Right cardiac atrium (tissue), 5 donors: ENCODE measurements around the gene CHN1. TPM values are rescaled to one million over a fixed set of nuclear protein-coding genes. Genes with fewer than 3 reads are reported as not detected.

ENCODE experiments used
- ATAC-seq, 2 donors: fragments of 200-7000 bp; cut with Tn5 transposase; one replicate each; pipeline versions ENCODE4 v1.8.0 to v1.9.1; 2020; ENCODE audit warnings: moderate library complexity in 2 of 2, mild to moderate bottlenecking in 1 of 2
- DNase-seq, 3 donors: peaks; one replicate each; pipeline ENCODE4 v3.0.0-alpha.2; 2020
- H3K27ac ChIP-seq: one replicate; pipeline ENCODE4 v1.5.1; 2013; ENCODE audit warnings: mild to moderate bottlenecking, low read length, control low read depth, moderate library complexity
- H3K27me3 ChIP-seq: one replicate; pipeline ENCODE4 v1.6.1; 2013; ENCODE audit not compliant: control insufficient read depth, insufficient read depth
- H3K4me1 ChIP-seq: one replicate; pipeline ENCODE4 v1.6.1; 2013; ENCODE audit warnings: low read length; ENCODE audit not compliant: control insufficient read depth, insufficient read depth
- H3K4me3 ChIP-seq: one replicate; pipeline ENCODE4 v1.5.1; 2013; ENCODE audit warnings: low read length, control low read depth
- H3K9me3 ChIP-seq: one replicate; pipeline ENCODE4 v1.6.1; 2013; ENCODE audit warnings: low read length; ENCODE audit not compliant: control insufficient read depth
- WGBS: extraction: QIAGEN DNeasy Blood & Tissue Kit; methylation state at CpG from one replicate; pipeline ENCODE4 v1.1.7; 2013; 5-methylcytosine and 5-hydroxymethylcytosine counted together
- intact Hi-C, 4 donors: fragments of 100-400 bp; cut with DNase I; formaldehyde crosslinking; loops; one replicate each; pipeline versions ENCODE4 v1.11.0 to v1.14.0; 2022 to 2023
- polyA plus RNA-seq: library from polyadenylated mRNA; stranded (reverse); fragments of 200-250 nt; gene quantifications from one replicate; pipeline ENCODE4 v1.2.3, GENCODE V29; 2013
- total RNA-seq, 4 donors: library from RNA; stranded (reverse); fragmentation: NEBNext Ultra II Directional; extraction: Animal tissue kit (Norgen Biotek cat#: 25700); gene quantifications; one replicate each; pipeline ENCODE4 v1.2.1, GENCODE V29; 2021
- donor health status: healthy with polysubstance abuse.
- donor health status: DM: no; HTN: yes; CAD: no.
- donor health status: DM: no; HTN: no; CAD: no.
- donor health status: DM: no; HTN: yes; CAD: no; lungs with severe emphysema.
- donor health status: DM: yes; HTN: yes; CAD: no.

Gene CHN1
- total and polyA plus RNA-seq, 5 donors = 5.3 to 8.9 (median 7.8) TPM

GRCh38 chr2:174997110-174997509 is 8.1 kb downstream of the CHN1 start:
- intact Hi-C loops = no loop called here
- DNase-seq (no peak), ATAC-seq (no peak)
- Histone ChIP-seq H3K4me3 (no peak overlapping the region), H3K4me1 (no peaks in the 10 kb centered on the region), H3K27me3 (no peaks in the 10 kb centered on the region), H3K27ac (no peak overlapping the region), H3K9me3 (no peaks in the 10 kb centered on the region)
- 54% methylated on average over 3 of the region's 3 CpGs for WGBS

GRCh38 chr2:174996622-174997021 is 8.6 kb downstream of the CHN1 start:
- Histone ChIP-seq H3K4me3 (no peak overlapping the region), H3K4me1 (no peaks in the 10 kb centered on the region), H3K27me3 (no peaks in the 10 kb centered on the region), H3K27ac (no peak overlapping the region), H3K9me3 (no peaks in the 10 kb centered on the region)
- no peak for ATAC-seq
- DNase-seq = no peak
- intact Hi-C loops = no loop called here
- 97% methylated on average over 2 of the region's 2 CpGs for WGBS

GRCh38 chr2:174994381-174994780 is 10.8 kb downstream of the CHN1 start:
- Histone ChIP-seq H3K9me3 (no peaks in the 10 kb centered on the region), H3K4me3 (no peak overlapping the region), H3K27me3 (no peaks in the 10 kb centered on the region), H3K4me1 (no peaks in the 10 kb centered on the region), H3K27ac (no peak overlapping the region)
- DNase-seq (no peak), ATAC-seq (no peak)
- intact Hi-C loops = loop anchor here in 1 of 4 donors (5.0 kb wide), 1 partner anchor 222 kb away; no protein-coding TSS in a partner anchor
- 96% methylated on average over 5 of the region's 5 CpGs for WGBS

GRCh38 chr2:174992886-174993285 is 12.3 kb downstream of the CHN1 start:
- no peaks in the 10 kb centered on the region for H3K27me3 ChIP-seq
- no peak overlapping the region for H3K27ac ChIP-seq
- intact Hi-C loops = loop anchor here in 1 of 4 donors (5.0 kb wide), 1 partner anchor 221 kb away; no protein-coding TSS in a partner anchor
- WGBS = 90% methylated on average over 1 of the region's 1 CpG
- H3K4me3 ChIP-seq = no peak overlapping the region
- H3K4me1 ChIP-seq = no peaks in the 10 kb centered on the region
- H3K9me3 ChIP-seq = no peaks in the 10 kb centered on the region
- DNase-seq (no peak), ATAC-seq (no peak)

GRCh38 chr2:174985614-174986013 is 19.6 kb downstream of the CHN1 start:
- Histone ChIP-seq H3K4me1 (no peaks in the 10 kb centered on the region), H3K4me3 (peak overlapping the region; percentile 25), H3K27ac (no peak overlapping the region), H3K9me3 (no peaks in the 10 kb centered on the region), H3K27me3 (no peaks in the 10 kb centered on the region)
- WGBS = 62% methylated on average over 2 of the region's 2 CpGs
- DNase-seq (no peak), ATAC-seq (no peak)
- intact Hi-C loops = loop anchor here in 2 of 4 donors (2.0 to 5.0 kb wide), 2 partner anchors 213 to 215 kb away; no protein-coding TSS in a partner anchor

GRCh38 chr2:174984561-174984960 is 20.6 kb downstream of the CHN1 start:
- WGBS = 83% methylated on average over 4 of the region's 4 CpGs
- no peaks in the 10 kb centered on the region for H3K27me3 ChIP-seq
- H3K4me1 ChIP-seq = no peaks in the 10 kb centered on the region
- no peak overlapping the region for H3K27ac ChIP-seq
- H3K9me3 ChIP-seq = no peaks in the 10 kb centered on the region
- DNase-seq (no peak), ATAC-seq (no peak)
- no peak overlapping the region for H3K4me3 ChIP-seq
- intact Hi-C loops = no loop called here

- H3K4me3 ChIP-seq = no peak overlapping the region
- intact Hi-C loops = no loop called here
- DNase-seq (no peak), ATAC-seq (no peak)
- H3K27ac ChIP-seq = no peak overlapping the region
- no peaks in the 10 kb centered on the region for H3K27me3 ChIP-seq
- H3K4me1 ChIP-seq = no peaks in the 10 kb centered on the region
- WGBS = 90% methylated on average over 2 of the region's 2 CpGs
- no peaks in the 10 kb centered on the region for H3K9me3 ChIP-seq
Observed at GRCh38 chr2:174981331-174981730, 23.9 kb downstream of the CHN1 start.

- no peak overlapping the region for H3K4me3 ChIP-seq
- no peaks in the 10 kb centered on the region for H3K9me3 ChIP-seq
- ATAC-seq (no peak), DNase-seq (no peak)
- 65% methylated on average over 1 of the region's 1 CpG for WGBS
- intact Hi-C loops = loop anchor here in 1 of 4 donors (10.0 kb wide), 1 partner anchor 75 kb away; no protein-coding TSS in a partner anchor
- H3K4me1 ChIP-seq = no peaks in the 10 kb centered on the region
- no peaks in the 10 kb centered on the region for H3K27me3 ChIP-seq
- no peak overlapping the region for H3K27ac ChIP-seq
Observed at GRCh38 chr2:174979996-174980395, 25.2 kb downstream of the CHN1 start.

GRCh38 chr2:174977364-174977763 is 27.8 kb downstream of the CHN1 start:
- no peaks in the 10 kb centered on the region for H3K9me3 ChIP-seq
- H3K4me3 ChIP-seq = no peak overlapping the region
- H3K27ac ChIP-seq = no peak overlapping the region
- intact Hi-C loops = loop anchor here in 1 of 4 donors (10.0 kb wide), 1 partner anchor 73 kb away; no protein-coding TSS in a partner anchor
- no peaks in the 10 kb centered on the region for H3K4me1 ChIP-seq
- ATAC-seq = no peak
- no peaks in the 10 kb centered on the region for H3K27me3 ChIP-seq
- no peak for DNase-seq
- WGBS = 95% methylated on average over 2 of the region's 2 CpGs

GRCh38 chr2:174974131-174974530 is 31.1 kb downstream of the CHN1 start:
- DNase-seq (no peak), ATAC-seq (no peak)
- intact Hi-C loops = loop anchor here in 1 of 4 donors (10.0 kb wide), 1 partner anchor 69 kb away; no protein-coding TSS in a partner anchor
- H3K27ac ChIP-seq = no peak overlapping the region
- no peaks in the 10 kb centered on the region for H3K27me3 ChIP-seq
- no peaks in the 10 kb centered on the region for H3K9me3 ChIP-seq
- WGBS = 94% methylated on average over 4 of the region's 4 CpGs
- no peak overlapping the region for H3K4me3 ChIP-seq
- peaks cover 2% of the 10 kb centered on the region for H3K4me1 ChIP-seq

- Histone ChIP-seq H3K27me3 (no peaks in the 10 kb centered on the region), H3K27ac (no peak overlapping the region), H3K4me1 (peaks cover 2% of the 10 kb centered on the region), H3K9me3 (no peaks in the 10 kb centered on the region), H3K4me3 (no peak overlapping the region)
- ATAC-seq (no peak), DNase-seq (no peak)
- intact Hi-C loops = loop anchor here in 1 of 4 donors (10.0 kb wide), 1 partner anchor 68 kb away; no protein-coding TSS in a partner anchor
Observed at GRCh38 chr2:174972924-174973323, 32.3 kb downstream of the CHN1 start.
